Upper lobe of left lung (tissue), 4 donors: ENCODE measurements around the gene HIF3A.

Experiments
- EP300 ChIP-seq, 4 donors: sonication (generic); formaldehyde crosslinking; IDR thresholded peaks; one replicate each; pipeline ENCODE4 v1.5.1; 2017; ENCODE audit warnings: antibody characterized with exemption in 4 of 4, control low read depth in 2 of 4
- POLR2A ChIP-seq, 4 donors: fragments of 450-650 bp; IDR thresholded peaks; one replicate each; pipeline ENCODE4 v1.5.1; 2016 to 2017; ENCODE audit warnings: antibody characterized with exemption in 4 of 4, mild to moderate bottlenecking in 2 of 4
- POLR2AphosphoS5 ChIP-seq, 2 donors: sonication (generic); formaldehyde crosslinking; IDR thresholded peaks; one replicate each; pipeline ENCODE4 v1.5.1; 2017; ENCODE audit warnings: antibody characterized with exemption in 2 of 2
- TF ChIP-seq, protein P1 (sequence below), 6 experiments: fragments of 450-650 bp in 4 of 6; fragments of 200-600 bp in 2 of 6; sonication (generic) in 2 of 6; IDR thresholded peaks; one replicate each; pipeline ENCODE4 v1.5.1; 2016 to 2019; ENCODE audit warnings: antibody characterized with exemption in 6 of 6

DNA sequence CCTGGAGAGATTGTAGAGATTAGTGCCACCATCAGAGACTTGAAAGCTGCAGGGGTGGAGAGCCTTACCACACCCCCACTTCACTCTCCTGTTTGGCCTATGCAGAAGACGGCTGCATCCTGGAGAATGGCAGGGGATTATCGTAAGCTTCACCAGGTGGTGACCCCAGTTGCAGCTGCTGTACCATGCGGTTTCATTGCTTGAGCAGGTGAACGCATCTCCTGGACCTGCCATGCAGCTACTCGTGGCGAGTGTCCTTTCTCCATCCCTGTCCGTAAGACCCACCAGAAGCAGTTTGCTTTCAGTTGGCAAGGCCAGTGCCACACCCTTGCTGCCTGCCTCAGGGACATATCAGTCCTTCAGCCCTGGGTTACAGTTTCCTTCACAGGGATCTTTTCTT lies 71.3 kb downstream of the HIF3A start:
- TF ChIP-seq POLR2A (IDR thresholded peaks at IDR 0.05): no peak
- TF ChIP-seq, protein P1, sequence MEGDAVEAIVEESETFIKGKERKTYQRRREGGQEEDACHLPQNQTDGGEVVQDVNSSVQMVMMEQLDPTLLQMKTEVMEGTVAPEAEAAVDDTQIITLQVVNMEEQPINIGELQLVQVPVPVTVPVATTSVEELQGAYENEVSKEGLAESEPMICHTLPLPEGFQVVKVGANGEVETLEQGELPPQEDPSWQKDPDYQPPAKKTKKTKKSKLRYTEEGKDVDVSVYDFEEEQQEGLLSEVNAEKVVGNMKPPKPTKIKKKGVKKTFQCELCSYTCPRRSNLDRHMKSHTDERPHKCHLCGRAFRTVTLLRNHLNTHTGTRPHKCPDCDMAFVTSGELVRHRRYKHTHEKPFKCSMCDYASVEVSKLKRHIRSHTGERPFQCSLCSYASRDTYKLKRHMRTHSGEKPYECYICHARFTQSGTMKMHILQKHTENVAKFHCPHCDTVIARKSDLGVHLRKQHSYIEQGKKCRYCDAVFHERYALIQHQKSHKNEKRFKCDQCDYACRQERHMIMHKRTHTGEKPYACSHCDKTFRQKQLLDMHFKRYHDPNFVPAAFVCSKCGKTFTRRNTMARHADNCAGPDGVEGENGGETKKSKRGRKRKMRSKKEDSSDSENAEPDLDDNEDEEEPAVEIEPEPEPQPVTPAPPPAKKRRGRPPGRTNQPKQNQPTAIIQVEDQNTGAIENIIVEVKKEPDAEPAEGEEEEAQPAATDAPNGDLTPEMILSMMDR (IDR thresholded peaks at IDR 0.05): no peak
- TF ChIP-seq EP300 (IDR thresholded peaks at IDR 0.05): no peak
- TF ChIP-seq POLR2AphosphoS5 (IDR thresholded peaks at IDR 0.05): no peak
